ENCODE results near the gene COPS3. TPM values are rescaled to one million over a fixed set of nuclear protein-coding genes. Genes with fewer than 3 reads are reported as not detected.

COPS3 gene
- total RNA-seq, 1 experiment from 2014 or later, result 50.7 TPM

GRCh38 chr17:17325228-17325627, 44.2 kb upstream of the COPS3 start:
- CTCF ChIA-PET, result no interaction called here
- TF ChIP-seq CTCF (IDR thresholded peaks at IDR 0.05; ENCODE audit: unreplicated experiment), result no peak
- DNase-seq, result no peak
- H3K36me3 Mint-ChIP-seq (ENCODE audit: insufficient read depth, unreplicated experiment), result no peaks in the 10 kb centered on the region
- H3K27me3 Mint-ChIP-seq (ENCODE audit: unreplicated experiment), result no peaks in the 10 kb centered on the region
- H3K27ac Mint-ChIP-seq (ENCODE audit: unreplicated experiment), result no peak overlapping the region
- H3K9me3 Mint-ChIP-seq (ENCODE audit: low read depth, unreplicated experiment), result no peaks in the 10 kb centered on the region
- no TSS peak for BruUV-seq (replicated peaks)
- H3K4me3 Mint-ChIP-seq (ENCODE audit: low read depth, unreplicated experiment), result no peak overlapping the region
- intact Hi-C loops (cut with micrococcal nuclease; ENCODE audit: unreplicated experiment), result no loop called here
- no peaks in the 10 kb centered on the region for H3K4me1 Mint-ChIP-seq (ENCODE audit: low read depth, unreplicated experiment)

GRCh38 chr17:17324616-17325015, 43.6 kb upstream of the COPS3 start:
- Mint-ChIP-seq H3K36me3 (ENCODE audit: insufficient read depth, unreplicated experiment) (no peaks in the 10 kb centered on the region), H3K27ac (ENCODE audit: unreplicated experiment) (no peak overlapping the region), H3K27me3 (ENCODE audit: unreplicated experiment) (no peaks in the 10 kb centered on the region), H3K9me3 (ENCODE audit: low read depth, unreplicated experiment) (no peaks in the 10 kb centered on the region), H3K4me3 (ENCODE audit: low read depth, unreplicated experiment) (no peak overlapping the region), H3K4me1 (ENCODE audit: low read depth, unreplicated experiment) (no peaks in the 10 kb centered on the region)
- intact Hi-C loops (cut with micrococcal nuclease; ENCODE audit: unreplicated experiment), result no loop called here
- no TSS peak for BruUV-seq (replicated peaks)
- DNase-seq, result no peak
- CTCF ChIA-PET, result no interaction called here
- no peak for TF ChIP-seq CTCF (IDR thresholded peaks at IDR 0.05; ENCODE audit: unreplicated experiment)

- Mint-ChIP-seq H3K27ac (ENCODE audit: unreplicated experiment) (no peak overlapping the region), H3K4me1 (ENCODE audit: low read depth, unreplicated experiment) (no peaks in the 10 kb centered on the region), H3K4me3 (ENCODE audit: low read depth, unreplicated experiment) (no peak overlapping the region), H3K36me3 (ENCODE audit: insufficient read depth, unreplicated experiment) (no peaks in the 10 kb centered on the region), H3K27me3 (ENCODE audit: unreplicated experiment) (no peaks in the 10 kb centered on the region), H3K9me3 (ENCODE audit: low read depth, unreplicated experiment) (no peaks in the 10 kb centered on the region)
- TF ChIP-seq CTCF (IDR thresholded peaks at IDR 0.05; ENCODE audit: unreplicated experiment), result no peak
- intact Hi-C loops (cut with micrococcal nuclease; ENCODE audit: unreplicated experiment), result no loop called here
- CTCF ChIA-PET, result no interaction called here
- no TSS peak for BruUV-seq (replicated peaks)
- no peak for DNase-seq
Observed at GRCh38 chr17:17322516-17323510, 41.8 kb upstream of the COPS3 start.

- Mint-ChIP-seq H3K27ac (ENCODE audit: unreplicated experiment) (no peak overlapping the region), H3K27me3 (ENCODE audit: unreplicated experiment) (no peaks in the 10 kb centered on the region), H3K9me3 (ENCODE audit: low read depth, unreplicated experiment) (no peaks in the 10 kb centered on the region), H3K4me1 (ENCODE audit: low read depth, unreplicated experiment) (no peaks in the 10 kb centered on the region), H3K4me3 (ENCODE audit: low read depth, unreplicated experiment) (no peak overlapping the region), H3K36me3 (ENCODE audit: insufficient read depth, unreplicated experiment) (no peaks in the 10 kb centered on the region)
- BruUV-seq (replicated peaks), result no TSS peak
- no peak for TF ChIP-seq CTCF (IDR thresholded peaks at IDR 0.05; ENCODE audit: unreplicated experiment)
- no peak for DNase-seq
- intact Hi-C loops (cut with micrococcal nuclease; ENCODE audit: unreplicated experiment), result no loop called here
- CTCF ChIA-PET, result no interaction called here
Observed at GRCh38 chr17:17321356-17322025, 40.4 kb upstream of the COPS3 start.
